OCI-LY3 (cell line): ENCODE results near the gene TMEM191B.
"Not testable (repeated sequence)": the region's sequence is repeated elsewhere in the genome, so short reads cannot be mapped to it uniquely, and the experiment has no call there.

ENCODE experiments used
- EZH2phosphoT487 ChIP-seq: fragments of 200-600 bp; shearing (Covaris generic); IDR thresholded peaks from 2 replicates; pipeline ENCODE4 v1.6.1; 2018; ENCODE audit warnings: antibody characterized with exemption, mixed run types, low read depth
- TF ChIP-seq, protein P1 (sequence below): fragments of 200-600, 300-600 bp; sonication (generic); IDR thresholded peaks from 2 replicates; pipeline ENCODE4 v1.5.1; 2014; ENCODE audit warnings: antibody characterized with exemption, low read length, low read depth

GRCh38 chr22:18512378-18512777, 15.2 kb upstream of the TMEM191B start:
- TF ChIP-seq, protein P1, sequence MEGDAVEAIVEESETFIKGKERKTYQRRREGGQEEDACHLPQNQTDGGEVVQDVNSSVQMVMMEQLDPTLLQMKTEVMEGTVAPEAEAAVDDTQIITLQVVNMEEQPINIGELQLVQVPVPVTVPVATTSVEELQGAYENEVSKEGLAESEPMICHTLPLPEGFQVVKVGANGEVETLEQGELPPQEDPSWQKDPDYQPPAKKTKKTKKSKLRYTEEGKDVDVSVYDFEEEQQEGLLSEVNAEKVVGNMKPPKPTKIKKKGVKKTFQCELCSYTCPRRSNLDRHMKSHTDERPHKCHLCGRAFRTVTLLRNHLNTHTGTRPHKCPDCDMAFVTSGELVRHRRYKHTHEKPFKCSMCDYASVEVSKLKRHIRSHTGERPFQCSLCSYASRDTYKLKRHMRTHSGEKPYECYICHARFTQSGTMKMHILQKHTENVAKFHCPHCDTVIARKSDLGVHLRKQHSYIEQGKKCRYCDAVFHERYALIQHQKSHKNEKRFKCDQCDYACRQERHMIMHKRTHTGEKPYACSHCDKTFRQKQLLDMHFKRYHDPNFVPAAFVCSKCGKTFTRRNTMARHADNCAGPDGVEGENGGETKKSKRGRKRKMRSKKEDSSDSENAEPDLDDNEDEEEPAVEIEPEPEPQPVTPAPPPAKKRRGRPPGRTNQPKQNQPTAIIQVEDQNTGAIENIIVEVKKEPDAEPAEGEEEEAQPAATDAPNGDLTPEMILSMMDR: not testable (repeated sequence)
- TF ChIP-seq EZH2phosphoT487: not testable (repeated sequence)
